ENCODE data around the gene MED13L. TPM values are rescaled to one million over a fixed set of nuclear protein-coding genes. Genes with fewer than 3 reads are reported as not detected.

Gene MED13L
- total RNA-seq, 6 experiments from 2014 or later = 29.0 to 52.0 (median 38.1) TPM

- Histone ChIP-seq H3K4me3 (no peak overlapping the region), H3K9me3 (no peaks in the 10 kb centered on the region), H3K4me1 (peaks cover 0 to 42% (median 11%) of the 10 kb centered on the region in 4 donors), H3K27me3 (no peaks in the 10 kb centered on the region), H3K27ac (no peak overlapping the region), H3K36me3 (no peaks in the 10 kb centered on the region)
- DNase-seq (no peak), ATAC-seq (no peak)
- TF ChIP-seq POLR2A (IDR thresholded peaks at IDR 0.05) (no peak), CTCF (IDR thresholded peaks at IDR 0.05) (no peak)
- intact Hi-C loops (cut with DNase I) = loop anchor here in 1 of 2 donors (10.0 kb wide), 1 partner anchor 79 kb away; no protein-coding TSS in a partner anchor
- 100% methylated on average over 3 of the region's 3 CpGs for WGBS (ENCODE audit: insufficient coverage, low coverage, low lambda C conversion rate, missing lambda C conversion rate)
Measured at GRCh38 chr12:116145451-116145850, 132.0 kb downstream of the MED13L start.

GRCh38 chr12:116144384-116144783, 133.1 kb downstream of the MED13L start:
- no peak for TF ChIP-seq CTCF (IDR thresholded peaks at IDR 0.05)
- no peak for TF ChIP-seq POLR2A (IDR thresholded peaks at IDR 0.05)
- Histone ChIP-seq H3K36me3 (no peaks in the 10 kb centered on the region), H3K4me3 (no peak overlapping the region), H3K4me1 (peaks cover 0 to 36% (median 11%) of the 10 kb centered on the region in 4 donors), H3K27me3 (no peaks in the 10 kb centered on the region), H3K9me3 (no peaks in the 10 kb centered on the region), H3K27ac (no peak overlapping the region)
- WGBS (ENCODE audit: insufficient coverage, low coverage, low lambda C conversion rate, missing lambda C conversion rate) = 29% methylated on average over 1 of the region's 1 CpG
- intact Hi-C loops (cut with DNase I) = loop anchor here in 1 of 2 donors (10.0 kb wide), 1 partner anchor 80 kb away; no protein-coding TSS in a partner anchor
- DNase-seq = no peak
- no peak for ATAC-seq

GRCh38 chr12:116143909-116144308, 133.6 kb downstream of the MED13L start:
- ATAC-seq (peak; percentile 26 to 57 (median 35)), DNase-seq (no peak)
- Histone ChIP-seq H3K36me3 (no peaks in the 10 kb centered on the region), H3K9me3 (no peaks in the 10 kb centered on the region), H3K4me1 (peaks cover 0 to 36% (median 9%) of the 10 kb centered on the region in 4 donors), H3K27me3 (no peaks in the 10 kb centered on the region), H3K4me3 (no peak overlapping the region), H3K27ac (no peak overlapping the region)
- intact Hi-C loops (cut with DNase I) = loop anchor here in 1 of 2 donors (10.0 kb wide), 1 partner anchor 81 kb away; no protein-coding TSS in a partner anchor
- WGBS (ENCODE audit: insufficient coverage, low coverage, low lambda C conversion rate, missing lambda C conversion rate) = 63% methylated on average over 1 of the region's 1 CpG
- TF ChIP-seq POLR2A (IDR thresholded peaks at IDR 0.05) (no peak), CTCF (IDR thresholded peaks at IDR 0.05) (no peak)

GRCh38 chr12:116142936-116143898, 134.3 kb downstream of the MED13L start:
- Histone ChIP-seq H3K36me3 (no peaks in the 10 kb centered on the region), H3K27me3 (no peaks in the 10 kb centered on the region), H3K9me3 (no peaks in the 10 kb centered on the region), H3K4me3 (no peak overlapping the region), H3K27ac (no peak overlapping the region), H3K4me1 (peaks cover 0 to 36% (median 9%) of the 10 kb centered on the region in 4 donors)
- peak; percentile 45 to 70 (median 51) for ATAC-seq
- WGBS (ENCODE audit: insufficient coverage, low coverage, low lambda C conversion rate, missing lambda C conversion rate) = 33% methylated on average over 9 of the region's 9 CpGs
- TF ChIP-seq CTCF (IDR thresholded peaks at IDR 0.05) (no peak), POLR2A (IDR thresholded peaks at IDR 0.05) (no peak)
- DNase-seq = no peak
- intact Hi-C loops (cut with DNase I) = loop anchor here in 1 of 2 donors (10.0 kb wide), 1 partner anchor 82 kb away; no protein-coding TSS in a partner anchor
